Measurements from ENCODE around the gene MPRIP.

MPRIP gene

GRCh38 chr17:17214646-17215436 lies 172.6 kb downstream of the MPRIP start:
- no peak for DNase-seq (ENCODE audit: low read depth)

- DNase-seq (ENCODE audit: low read depth) = no peak
Measured at GRCh38 chr17:17215575-17215974, 173.3 kb downstream of the MPRIP start.

- DNase-seq (ENCODE audit: low read depth) = no peak
Measured at GRCh38 chr17:17216236-17216635, 174.0 kb downstream of the MPRIP start.

GRCh38 chr17:17216776-17217175 lies 174.5 kb downstream of the MPRIP start:
- DNase-seq (ENCODE audit: low read depth) = no peak

- DNase-seq (ENCODE audit: low read depth) = no peak
Measured at GRCh38 chr17:17217995-17218394, 175.7 kb downstream of the MPRIP start.

- no peak for DNase-seq (ENCODE audit: low read depth)
Measured at GRCh38 chr17:17220529-17220928, 178.3 kb downstream of the MPRIP start.

GRCh38 chr17:17221329-17221728 lies 179.1 kb downstream of the MPRIP start:
- DNase-seq (ENCODE audit: low read depth) = no peak

GRCh38 chr17:17223736-17224135 lies 181.5 kb downstream of the MPRIP start:
- DNase-seq (ENCODE audit: low read depth) = no peak

GRCh38 chr17:17224137-17224536 lies 181.9 kb downstream of the MPRIP start:
- no peak for DNase-seq (ENCODE audit: low read depth)

GRCh38 chr17:17225901-17226300 lies 183.6 kb downstream of the MPRIP start:
- no peak for DNase-seq (ENCODE audit: low read depth)

GRCh38 chr17:17226451-17227265 lies 184.4 kb downstream of the MPRIP start:
- DNase-seq (ENCODE audit: low read depth) = no peak

GRCh38 chr17:17227608-17228520 lies 185.6 kb downstream of the MPRIP start:
- no peak for DNase-seq (ENCODE audit: low read depth)

GRCh38 chr17:17228521-17229279 lies 186.4 kb downstream of the MPRIP start:
- DNase-seq (ENCODE audit: low read depth) = no peak

GRCh38 chr17:17229416-17230384 lies 187.4 kb downstream of the MPRIP start:
- no peak for DNase-seq (ENCODE audit: low read depth)

- DNase-seq (ENCODE audit: low read depth) = no peak
Measured at GRCh38 chr17:17231621-17232302, 189.5 kb downstream of the MPRIP start.

- DNase-seq (ENCODE audit: low read depth) = no peak
Measured at GRCh38 chr17:17232303-17232621, 190.0 kb downstream of the MPRIP start.

GRCh38 chr17:17235212-17236174 lies 193.2 kb downstream of the MPRIP start:
- DNase-seq (ENCODE audit: low read depth) = no peak

GRCh38 chr17:17236295-17237025 lies 194.2 kb downstream of the MPRIP start:
- no peak for DNase-seq (ENCODE audit: low read depth)
